ENCODE data around the gene ZNF33A.
"Not testable (repeated sequence)": the region's sequence is repeated elsewhere in the genome, so short reads cannot be mapped to it uniquely, and the experiment has no call there.

Gene ZNF33A

GRCh38 chr10:38010119-38010903 lies at the start of gene ZNF33A:
Gene ZNF33A, plus strand, starts transcription at chr10:38010675. Its CDS starts 1,667 bp downstream, at chr10:38012342.
- no peaks in the 10 kb centered on the region for H3K9me3 ChIP-seq (ENCODE audit: low read depth, low read length)

GRCh38 chr10:37965006-37965405 lies 45.5 kb upstream of the ZNF33A start:
- H3K36me3 ChIP-seq (ENCODE audit: insufficient read depth, low read length) = no peaks in the 10 kb centered on the region; the same call in 1 of the 2 replicates
- no peak for DNase-seq (ENCODE audit: low read depth, low spot score)

More at GRCh38 chr10:38010119-38010903, at the start of gene ZNF33A:
- no peak for TF ChIP-seq FOXP2 (optimal IDR thresholded peaks at IDR 0.05; ENCODE audit: control extremely low read depth, extremely low read length, insufficient read depth)
- TF ChIP-seq EZH2 (IDR thresholded peaks at IDR 0.05) = no peak
- no peak; the same call in 1 of the 2 replicates for TF ChIP-seq POLR2AphosphoS5 (IDR thresholded peaks at IDR 0.05; ENCODE audit: borderline replicate concordance, low read depth, low read length)
- H3K27ac ChIP-seq = peak within 1 kb of the TSS; percentile 83
- peak within 1 kb of the TSS; percentile 84 for H3K4me3 ChIP-seq
- H3K36me3 ChIP-seq (ENCODE audit: insufficient read depth, low read length) = no peaks in the 10 kb centered on the region; the same call in 1 of the 2 replicates
- H3K9ac ChIP-seq (ENCODE audit: insufficient read length) = peak within 1 kb of the TSS; percentile 80
- peak; percentile 12 for DNase-seq (ENCODE audit: low read depth, low spot score)

GRCh38 chr10:37972396-37972795 lies 38.1 kb upstream of the ZNF33A start:
- no peak for TF ChIP-seq FOXP2 (optimal IDR thresholded peaks at IDR 0.05; ENCODE audit: control extremely low read depth, extremely low read length, insufficient read depth)
- TF ChIP-seq POLR2AphosphoS5 (IDR thresholded peaks at IDR 0.05; ENCODE audit: borderline replicate concordance, low read depth, low read length) = no peak
- TF ChIP-seq EZH2 (IDR thresholded peaks at IDR 0.05) = no peak
- no peak overlapping the region for H3K9ac ChIP-seq (ENCODE audit: insufficient read length)
- no peaks in the 10 kb centered on the region for H3K9me3 ChIP-seq (ENCODE audit: low read depth, low read length)
- no peak overlapping the region for H3K27ac ChIP-seq
- no peak overlapping the region for H3K4me3 ChIP-seq
- H3K36me3 ChIP-seq (ENCODE audit: insufficient read depth, low read length) = no peaks in the 10 kb centered on the region; the same call in 1 of the 2 replicates
- no peak for DNase-seq (ENCODE audit: low read depth, low spot score)

More at GRCh38 chr10:37965006-37965405, 45.5 kb upstream of the ZNF33A start:
- Histone ChIP-seq H3K9ac (ENCODE audit: insufficient read length) (no peak overlapping the region), H3K27ac (no peak overlapping the region), H3K9me3 (ENCODE audit: low read depth, low read length) (no peaks in the 10 kb centered on the region), H3K4me3 (no peak overlapping the region)
- TF ChIP-seq EZH2 (IDR thresholded peaks at IDR 0.05) (no peak), FOXP2 (optimal IDR thresholded peaks at IDR 0.05; ENCODE audit: control extremely low read depth, extremely low read length, insufficient read depth) (no peak), POLR2AphosphoS5 (IDR thresholded peaks at IDR 0.05; ENCODE audit: borderline replicate concordance, low read depth, low read length) (no peak)

GRCh38 chr10:37975401-37975991 lies 35.0 kb upstream of the ZNF33A start:
- no peak for DNase-seq (ENCODE audit: low read depth, low spot score)
- no peaks in the 10 kb centered on the region for H3K36me3 ChIP-seq (ENCODE audit: insufficient read depth, low read length)
- peak overlapping the region; percentile 81 for H3K4me3 ChIP-seq
- no peaks in the 10 kb centered on the region for H3K9me3 ChIP-seq (ENCODE audit: low read depth, low read length)
- peak overlapping the region; percentile 80 for H3K9ac ChIP-seq (ENCODE audit: insufficient read length)
- no peak for TF ChIP-seq POLR2AphosphoS5 (IDR thresholded peaks at IDR 0.05; ENCODE audit: borderline replicate concordance, low read depth, low read length)
- no peak for TF ChIP-seq EZH2 (IDR thresholded peaks at IDR 0.05)
- TF ChIP-seq FOXP2 (optimal IDR thresholded peaks at IDR 0.05; ENCODE audit: control extremely low read depth, extremely low read length, insufficient read depth) = no peak
- no peak overlapping the region for H3K27ac ChIP-seq

GRCh38 chr10:37976091-37976879 lies 34.2 kb upstream of the ZNF33A start, which contains the start of gene ZNF25:
Gene ZNF25, minus strand, starts transcription at chr10:37976647. Its CDS starts 4,925 bp downstream, at chr10:37971722.
- Histone ChIP-seq H3K36me3 (ENCODE audit: insufficient read depth, low read length) (no peaks in the 10 kb centered on the region), H3K27ac (no peak within 1 kb of the TSS), H3K4me3 (peak within 1 kb of the TSS; percentile 81), H3K9ac (ENCODE audit: insufficient read length) (peak within 1 kb of the TSS; percentile 80), H3K9me3 (ENCODE audit: low read depth, low read length) (no peaks in the 10 kb centered on the region)
- DNase-seq (ENCODE audit: low read depth, low spot score) = peak; percentile 78
- TF ChIP-seq EZH2 (IDR thresholded peaks at IDR 0.05) = no peak
- peak; percentile 59; the same call in 1 of the 2 replicates for TF ChIP-seq POLR2AphosphoS5 (IDR thresholded peaks at IDR 0.05; ENCODE audit: borderline replicate concordance, low read depth, low read length)

- DNase-seq (ENCODE audit: low read depth, low spot score) = no peak
- Histone ChIP-seq H3K9ac (ENCODE audit: insufficient read length) (peak overlapping the region; percentile 60), H3K27ac (no peak overlapping the region), H3K4me3 (peak overlapping the region; percentile 81), H3K36me3 (ENCODE audit: insufficient read depth, low read length) (no peaks in the 10 kb centered on the region), H3K9me3 (ENCODE audit: low read depth, low read length) (no peaks in the 10 kb centered on the region)
- TF ChIP-seq FOXP2 (optimal IDR thresholded peaks at IDR 0.05; ENCODE audit: control extremely low read depth, extremely low read length, insufficient read depth) = no peak
- no peak for TF ChIP-seq POLR2AphosphoS5 (IDR thresholded peaks at IDR 0.05; ENCODE audit: borderline replicate concordance, low read depth, low read length)
- no peak for TF ChIP-seq EZH2 (IDR thresholded peaks at IDR 0.05)
Observed at GRCh38 chr10:37976880-37977203, 33.6 kb upstream of the ZNF33A start.

GRCh38 chr10:37991655-37992054 lies 18.8 kb upstream of the ZNF33A start:
- no peak overlapping the region for H3K27ac ChIP-seq
- no peaks in the 10 kb centered on the region for H3K36me3 ChIP-seq (ENCODE audit: insufficient read depth, low read length)
- TF ChIP-seq FOXP2 (optimal IDR thresholded peaks at IDR 0.05; ENCODE audit: control extremely low read depth, extremely low read length, insufficient read depth) (no peak), EZH2 (IDR thresholded peaks at IDR 0.05) (no peak), POLR2AphosphoS5 (IDR thresholded peaks at IDR 0.05; ENCODE audit: borderline replicate concordance, low read depth, low read length) (no peak)
- no peak for DNase-seq (ENCODE audit: low read depth, low spot score)
- no peak overlapping the region for H3K4me3 ChIP-seq
- H3K9ac ChIP-seq (ENCODE audit: insufficient read length) = no peak overlapping the region
- no peaks in the 10 kb centered on the region for H3K9me3 ChIP-seq (ENCODE audit: low read depth, low read length)

- Histone ChIP-seq H3K36me3 (ENCODE audit: insufficient read depth, low read length) (no peaks in the 10 kb centered on the region), H3K9ac (ENCODE audit: insufficient read length) (no peak overlapping the region), H3K9me3 (ENCODE audit: low read depth, low read length) (no peaks in the 10 kb centered on the region), H3K4me3 (no peak overlapping the region), H3K27ac (no peak overlapping the region)
- DNase-seq (ENCODE audit: low read depth, low spot score) = no peak
- TF ChIP-seq POLR2AphosphoS5 (IDR thresholded peaks at IDR 0.05; ENCODE audit: borderline replicate concordance, low read depth, low read length) (no peak), EZH2 (IDR thresholded peaks at IDR 0.05) (no peak), FOXP2 (optimal IDR thresholded peaks at IDR 0.05; ENCODE audit: control extremely low read depth, extremely low read length, insufficient read depth) (no peak)
Observed at GRCh38 chr10:37992083-37992482, 18.4 kb upstream of the ZNF33A start.

- not testable (repeated sequence) for H3K36me3 ChIP-seq (ENCODE audit: insufficient read depth, low read length); H3K27ac ChIP-seq; H3K9me3 ChIP-seq (ENCODE audit: low read depth, low read length); DNase-seq (ENCODE audit: low read depth, low spot score); H3K4me3 ChIP-seq; H3K9ac ChIP-seq (ENCODE audit: insufficient read length)
Observed at GRCh38 chr10:37998920-37999319, 11.6 kb upstream of the ZNF33A start.

GRCh38 chr10:38000474-38000873 lies 10.0 kb upstream of the ZNF33A start:
- not testable (repeated sequence) for H3K4me3 ChIP-seq; H3K9ac ChIP-seq (ENCODE audit: insufficient read length); H3K36me3 ChIP-seq (ENCODE audit: insufficient read depth, low read length); H3K9me3 ChIP-seq (ENCODE audit: low read depth, low read length); H3K27ac ChIP-seq; DNase-seq (ENCODE audit: low read depth, low spot score)

Measured in SK-N-MC (cell line).